Suprapubic skin (tissue), 4 donors: ENCODE results near the gene LAMC3. TPM values are rescaled to one million over a fixed set of nuclear protein-coding genes. Genes with fewer than 3 reads are reported as not detected.

Experiments
- DNase-seq, 2 donors: peaks; one replicate each; pipeline ENCODE4 v3.0.0-alpha.2; 2019; ENCODE audit warnings: low spot score in 2 of 2
- H3K27ac ChIP-seq: fragments of 200-600 bp; sonication (generic); one replicate; pipeline ENCODE4 v1.5.1; 2019
- H3K27me3 ChIP-seq: fragments of 200-600 bp; sonication (generic); one replicate; pipeline ENCODE4 v1.5.1; 2019
- H3K36me3 ChIP-seq: fragments of 200-600 bp; sonication (generic); one replicate; pipeline ENCODE4 v1.5.1; 2019
- H3K4me1 ChIP-seq: fragments of 200-600 bp; sonication (generic); one replicate; pipeline ENCODE4 v1.5.1; 2019
- H3K4me3 ChIP-seq: fragments of 200-600 bp; sonication (generic); one replicate; pipeline ENCODE4 v1.5.1; 2019; ENCODE audit warnings: mild to moderate bottlenecking
- H3K9me3 ChIP-seq: fragments of 200-600 bp; sonication (generic); one replicate; pipeline ENCODE4 v1.5.1; 2019
- EP300 ChIP-seq: sonication (generic); formaldehyde crosslinking; IDR thresholded peaks from one replicate; pipeline ENCODE4 v1.6.1; 2017; ENCODE audit warnings: antibody characterized with exemption
- POLR2A ChIP-seq, 2 donors: fragments of 450-650 bp; IDR thresholded peaks; one replicate each; pipeline ENCODE4 v1.6.1; 2017; ENCODE audit warnings: antibody characterized with exemption in 2 of 2, mild to moderate bottlenecking in 2 of 2, moderate library complexity in 2 of 2
- POLR2AphosphoS5 ChIP-seq, 3 donors: sonication (generic); formaldehyde crosslinking; IDR thresholded peaks; one replicate each; pipeline ENCODE4 v1.6.1; 2017; ENCODE audit warnings: antibody characterized with exemption in 3 of 3
- WGBS: methylation state at CpG from one replicate; pipeline ENCODE4 v1.1.5; 2018; 5-methylcytosine and 5-hydroxymethylcytosine counted together
- total RNA-seq, 4 donors: library from RNA; depleted of rRNA; stranded (reverse); fragments of >200 nt; gene quantifications; one replicate each; pipeline ENCODE4 v1.1.0, GENCODE V29; 2016
- TF ChIP-seq, protein P1 (sequence below), 2 donors: fragments of 200-600 bp in 1 of 2; fragments of 450-650 bp in 1 of 2; sonication (generic) in 1 of 2; IDR thresholded peaks; one replicate each; pipeline ENCODE4 v1.5.1; 2016 to 2019; ENCODE audit warnings: antibody characterized with exemption in 2 of 2, mild to moderate bottlenecking in 1 of 2, moderate library complexity in 1 of 2

The LAMC3 gene
- total RNA-seq, 4 donors from 2014 or later = 4.0 to 16.9 (median 5.2) TPM

DNA sequence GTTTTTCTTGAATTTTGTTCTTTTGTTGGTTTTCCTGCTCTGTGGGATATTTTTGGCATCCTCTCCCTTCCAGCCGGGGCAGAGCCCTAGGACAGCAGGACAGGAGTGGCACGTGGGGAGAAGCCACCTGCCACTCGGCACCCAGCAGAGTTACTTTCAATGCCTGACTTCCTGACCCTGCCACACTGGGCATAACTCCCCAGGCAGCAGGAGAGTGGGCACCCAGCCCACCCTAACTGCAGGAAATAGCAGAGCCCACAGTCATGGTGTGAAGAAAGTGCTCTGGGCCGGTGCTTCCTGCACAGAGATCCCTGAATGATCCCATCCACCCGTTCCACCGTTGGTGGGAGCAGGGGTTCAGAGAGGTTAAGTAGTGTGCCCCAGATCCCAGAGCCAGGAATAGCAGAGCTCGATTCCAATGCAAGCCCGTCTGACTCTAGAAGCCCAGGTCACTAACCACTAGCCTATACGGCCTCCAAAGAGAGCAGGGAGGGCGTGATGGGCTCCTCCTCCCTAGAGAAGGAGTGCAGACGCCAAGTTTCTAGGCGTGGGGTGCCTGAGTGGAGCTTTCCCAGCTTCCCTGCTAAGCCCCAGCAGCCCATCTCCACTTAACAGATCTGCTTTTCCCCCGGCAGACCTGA is 108.3 kb downstream of the LAMC3 start:
- peak in 1 of 2 donors; percentile 63 for DNase-seq
- Histone ChIP-seq H3K36me3 (peaks cover 3% of the 10 kb centered on the region), H3K9me3 (no peaks in the 10 kb centered on the region), H3K27ac (peak overlapping the region; percentile 10), H3K4me3 (no peak overlapping the region), H3K27me3 (no peaks in the 10 kb centered on the region), H3K4me1 (peaks cover 5% of the 10 kb centered on the region)
- no peak for TF ChIP-seq EP300
- TF ChIP-seq, protein P1, sequence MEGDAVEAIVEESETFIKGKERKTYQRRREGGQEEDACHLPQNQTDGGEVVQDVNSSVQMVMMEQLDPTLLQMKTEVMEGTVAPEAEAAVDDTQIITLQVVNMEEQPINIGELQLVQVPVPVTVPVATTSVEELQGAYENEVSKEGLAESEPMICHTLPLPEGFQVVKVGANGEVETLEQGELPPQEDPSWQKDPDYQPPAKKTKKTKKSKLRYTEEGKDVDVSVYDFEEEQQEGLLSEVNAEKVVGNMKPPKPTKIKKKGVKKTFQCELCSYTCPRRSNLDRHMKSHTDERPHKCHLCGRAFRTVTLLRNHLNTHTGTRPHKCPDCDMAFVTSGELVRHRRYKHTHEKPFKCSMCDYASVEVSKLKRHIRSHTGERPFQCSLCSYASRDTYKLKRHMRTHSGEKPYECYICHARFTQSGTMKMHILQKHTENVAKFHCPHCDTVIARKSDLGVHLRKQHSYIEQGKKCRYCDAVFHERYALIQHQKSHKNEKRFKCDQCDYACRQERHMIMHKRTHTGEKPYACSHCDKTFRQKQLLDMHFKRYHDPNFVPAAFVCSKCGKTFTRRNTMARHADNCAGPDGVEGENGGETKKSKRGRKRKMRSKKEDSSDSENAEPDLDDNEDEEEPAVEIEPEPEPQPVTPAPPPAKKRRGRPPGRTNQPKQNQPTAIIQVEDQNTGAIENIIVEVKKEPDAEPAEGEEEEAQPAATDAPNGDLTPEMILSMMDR (IDR thresholded peaks at IDR 0.05) = no peak
- TF ChIP-seq POLR2AphosphoS5 (IDR thresholded peaks at IDR 0.05) = no peak
- TF ChIP-seq POLR2A (IDR thresholded peaks at IDR 0.05) = no peak
- 71% methylated on average over 8 of the region's 13 CpGs for WGBS

DNA sequence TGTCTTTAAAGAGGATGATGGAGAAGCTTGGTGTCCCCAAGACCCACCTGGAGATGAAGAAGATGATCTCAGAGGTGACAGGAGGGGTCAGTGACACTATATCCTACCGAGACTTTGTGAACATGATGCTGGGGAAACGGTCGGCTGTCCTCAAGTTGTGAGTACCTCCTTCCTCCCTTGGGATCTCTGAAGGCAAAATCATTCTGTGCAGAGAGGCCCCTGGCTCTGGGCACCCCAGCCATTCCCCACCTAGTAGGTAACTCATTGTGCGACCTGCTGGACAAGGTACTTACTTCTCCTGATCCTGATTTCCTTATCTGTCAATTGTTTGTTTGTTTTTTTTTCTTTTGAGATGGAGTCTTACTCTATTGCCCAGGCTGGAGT is 108.8 kb downstream of the LAMC3 start:
- H3K36me3 ChIP-seq = peaks cover 3% of the 10 kb centered on the region
- H3K27me3 ChIP-seq = no peaks in the 10 kb centered on the region
- peaks cover 3% of the 10 kb centered on the region for H3K4me1 ChIP-seq
- DNase-seq = no peak
- TF ChIP-seq POLR2A (IDR thresholded peaks at IDR 0.05) = no peak
- no peak for TF ChIP-seq EP300
- TF ChIP-seq, protein P1 (IDR thresholded peaks at IDR 0.05) = no peak
- no peak for TF ChIP-seq POLR2AphosphoS5 (IDR thresholded peaks at IDR 0.05)
- WGBS = 68% methylated on average over 4 of the region's 4 CpGs
- H3K4me3 ChIP-seq = no peak overlapping the region
- H3K9me3 ChIP-seq = no peaks in the 10 kb centered on the region
- H3K27ac ChIP-seq = peak overlapping the region; percentile 10

GRCh38 chr9:131119600-131119999 is 110.6 kb downstream of the LAMC3 start:
- H3K4me1 ChIP-seq = peaks cover 3% of the 10 kb centered on the region
- TF ChIP-seq, protein P1 (IDR thresholded peaks at IDR 0.05) = no peak
- TF ChIP-seq POLR2AphosphoS5 (IDR thresholded peaks at IDR 0.05) = no peak
- TF ChIP-seq POLR2A (IDR thresholded peaks at IDR 0.05) = no peak
- no peak for TF ChIP-seq EP300
- peaks cover 3% of the 10 kb centered on the region for H3K36me3 ChIP-seq
- no peaks in the 10 kb centered on the region for H3K27me3 ChIP-seq
- DNase-seq = peak in 1 of 2 donors; percentile 70
- H3K4me3 ChIP-seq = no peak overlapping the region
- H3K9me3 ChIP-seq = no peaks in the 10 kb centered on the region
- no peak overlapping the region for H3K27ac ChIP-seq
- WGBS = 95% methylated on average over 8 of the region's 8 CpGs

- no peaks in the 10 kb centered on the region for H3K27me3 ChIP-seq
- TF ChIP-seq, protein P1 (IDR thresholded peaks at IDR 0.05) = no peak
- TF ChIP-seq EP300 = no peak
- no peak for TF ChIP-seq POLR2AphosphoS5 (IDR thresholded peaks at IDR 0.05)
- TF ChIP-seq POLR2A (IDR thresholded peaks at IDR 0.05) = no peak
- WGBS = 78% methylated on average over 6 of the region's 7 CpGs
- H3K9me3 ChIP-seq = no peaks in the 10 kb centered on the region
- H3K4me3 ChIP-seq = no peak overlapping the region
- H3K27ac ChIP-seq = no peak overlapping the region
- peaks cover 3% of the 10 kb centered on the region for H3K36me3 ChIP-seq
- H3K4me1 ChIP-seq = peaks cover 6% of the 10 kb centered on the region
- peak in 1 of 2 donors; percentile 65 for DNase-seq
Measured at GRCh38 chr9:131120620-131121228, 111.8 kb downstream of the LAMC3 start.

DNA sequence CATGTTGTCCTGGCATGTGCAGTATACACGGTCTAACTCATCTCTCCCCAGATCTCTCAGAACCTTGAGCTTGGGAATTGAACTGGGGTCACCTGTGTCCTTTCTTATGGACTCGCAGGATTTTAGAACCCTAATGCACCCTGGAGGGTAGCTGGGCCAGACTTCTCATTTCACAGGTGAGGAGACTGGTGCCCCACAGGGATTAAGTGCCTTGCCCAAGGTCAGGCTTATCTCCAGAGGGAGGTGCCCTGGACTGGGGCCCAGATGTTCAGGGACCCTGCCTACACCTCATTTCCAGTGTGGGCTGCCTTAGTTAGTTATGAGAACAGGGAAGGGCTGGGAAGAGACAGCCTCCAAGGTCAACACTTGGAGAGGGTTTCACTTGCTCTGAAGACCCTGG is 112.4 kb downstream of the LAMC3 start:
- no peak for DNase-seq
- H3K4me3 ChIP-seq = no peak overlapping the region

More for the DNA sequence above, 112.4 kb downstream of the LAMC3 start:
- H3K36me3 ChIP-seq = peaks cover 3% of the 10 kb centered on the region
- H3K9me3 ChIP-seq = no peaks in the 10 kb centered on the region
- TF ChIP-seq POLR2AphosphoS5 (IDR thresholded peaks at IDR 0.05) (no peak), POLR2A (IDR thresholded peaks at IDR 0.05) (no peak), EP300 (no peak)
- TF ChIP-seq, protein P1 (IDR thresholded peaks at IDR 0.05) = no peak
- no peaks in the 10 kb centered on the region for H3K27me3 ChIP-seq
- H3K27ac ChIP-seq = no peak overlapping the region
- 84% methylated on average over 2 of the region's 2 CpGs for whole genome bisulfite sequencing
- peaks cover 11% of the 10 kb centered on the region for H3K4me1 ChIP-seq
